ENCODE data around the gene RBMS3.
"Not testable (repeated sequence)": the region's sequence is repeated elsewhere in the genome, so short reads cannot be mapped to it uniquely, and the experiment has no call there.

The RBMS3 gene

GRCh38 chr3:29393946-29394345 lies 113.1 kb downstream of the RBMS3 start:
- DNase-seq: not testable (repeated sequence)

- DNase-seq: no peak
These were observed 116.5 kb downstream of the RBMS3 start for GRCh38 chr3:29397406-29397805.

GRCh38 chr3:29398787-29399186 lies 117.9 kb downstream of the RBMS3 start:
- DNase-seq: no peak

GRCh38 chr3:29406291-29406832 lies 125.5 kb downstream of the RBMS3 start:
- no peak for DNase-seq

GRCh38 chr3:29408676-29409075 lies 127.8 kb downstream of the RBMS3 start:
- no peak for DNase-seq

- DNase-seq: no peak
These were observed 128.5 kb downstream of the RBMS3 start for GRCh38 chr3:29409409-29409808.

- no peak for DNase-seq
These were observed 129.3 kb downstream of the RBMS3 start for GRCh38 chr3:29410220-29410619.

- no peak for DNase-seq
These were observed 130.0 kb downstream of the RBMS3 start for GRCh38 chr3:29410660-29411405.

- no peak for DNase-seq
These were observed 131.2 kb downstream of the RBMS3 start for GRCh38 chr3:29412110-29412509.

GRCh38 chr3:29414468-29415224 lies 133.8 kb downstream of the RBMS3 start:
- DNase-seq: no peak

- DNase-seq: no peak
These were observed 134.8 kb downstream of the RBMS3 start for GRCh38 chr3:29415482-29416223.

GRCh38 chr3:29416514-29416913 lies 135.6 kb downstream of the RBMS3 start:
- no peak for DNase-seq

- no peak for DNase-seq
These were observed 139.2 kb downstream of the RBMS3 start for GRCh38 chr3:29420106-29420505.

GRCh38 chr3:29426302-29427226 lies 145.7 kb downstream of the RBMS3 start:
- DNase-seq: no peak

GRCh38 chr3:29427266-29428103 lies 146.6 kb downstream of the RBMS3 start:
- DNase-seq: no peak

- no peak for DNase-seq
These were observed 148.3 kb downstream of the RBMS3 start for GRCh38 chr3:29429055-29429679.

GRCh38 chr3:29430558-29430971 lies 149.7 kb downstream of the RBMS3 start:
- no peak for DNase-seq

GRCh38 chr3:29436612-29437323 lies 155.9 kb downstream of the RBMS3 start:
- DNase-seq: no peak

- DNase-seq: no peak
These were observed 157.7 kb downstream of the RBMS3 start for GRCh38 chr3:29438580-29438979.

Data from T-helper 2 cell (primary cell).